ENCODE results near the gene NLRP12.
"Not testable (repeated sequence)": the region's sequence is repeated elsewhere in the genome, so short reads cannot be mapped to it uniquely, and the experiment has no call there.

Gene NLRP12

GRCh38 chr19:53824134-53824611 is at the start of gene NLRP12:
Gene NLRP12, minus strand, starts transcription at chr19:53824314. Its CDS starts 140 bp downstream, at chr19:53824174.
- no peak within 1 kb of the TSS for H3K9ac ChIP-seq (ENCODE audit: low read depth, low read length)
- no peaks in the 10 kb centered on the region for H3K4me1 ChIP-seq (ENCODE audit: control insufficient read depth, insufficient read depth, low read length)
- no peaks in the 10 kb centered on the region for H3K36me3 ChIP-seq (ENCODE audit: control insufficient read depth, insufficient read depth, low read length)
- no peak within 1 kb of the TSS for H3K4me3 ChIP-seq (ENCODE audit: low read depth, low read length)
- H3K9me3 ChIP-seq (ENCODE audit: control insufficient read depth, insufficient read depth, low read length), result no peaks in the 10 kb centered on the region
- no peaks in the 10 kb centered on the region for H3K27me3 ChIP-seq (ENCODE audit: control insufficient read depth, insufficient read depth, low read length)

- Histone ChIP-seq H3K4me1 (ENCODE audit: control insufficient read depth, insufficient read depth, low read length) (peaks cover 4% of the 10 kb centered on the region), H3K36me3 (ENCODE audit: control insufficient read depth, insufficient read depth, low read length) (peaks cover 29% of the 10 kb centered on the region), H3K9ac (ENCODE audit: low read depth, low read length) (no peak overlapping the region), H3K9me3 (ENCODE audit: control insufficient read depth, insufficient read depth, low read length) (no peaks in the 10 kb centered on the region), H3K27me3 (ENCODE audit: control insufficient read depth, insufficient read depth, low read length) (no peaks in the 10 kb centered on the region), H3K4me3 (ENCODE audit: low read depth, low read length) (no peak overlapping the region)
Measured at GRCh38 chr19:53872762-53873161, 48.6 kb upstream of the NLRP12 start.

DNA sequence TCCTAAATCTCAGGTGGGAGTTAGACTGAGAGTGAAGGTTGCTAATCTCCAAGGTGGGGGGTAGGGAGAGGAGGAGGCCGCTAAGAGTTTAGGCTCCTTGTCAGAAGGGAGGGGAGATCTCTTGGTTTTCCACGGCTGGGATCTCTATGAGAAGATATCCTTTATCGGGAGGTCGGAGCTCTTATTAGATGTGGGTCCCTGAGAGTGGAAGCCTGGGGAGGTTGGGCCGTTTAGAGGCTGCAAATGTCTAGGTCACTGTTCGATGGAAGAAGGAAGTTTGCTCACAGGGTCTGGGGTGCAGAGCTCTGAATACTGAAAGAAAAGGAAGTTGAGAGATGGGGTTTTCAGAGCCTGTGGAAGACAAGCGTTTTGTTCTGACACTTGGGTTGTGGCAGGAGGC is 47.3 kb upstream of the NLRP12 start:
- peaks cover 4% of the 10 kb centered on the region for H3K4me1 ChIP-seq (ENCODE audit: control insufficient read depth, insufficient read depth, low read length)
- no peaks in the 10 kb centered on the region for H3K9me3 ChIP-seq (ENCODE audit: control insufficient read depth, insufficient read depth, low read length)
- peaks cover 29% of the 10 kb centered on the region for H3K36me3 ChIP-seq (ENCODE audit: control insufficient read depth, insufficient read depth, low read length)
- H3K4me3 ChIP-seq (ENCODE audit: low read depth, low read length), result no peak overlapping the region
- no peak overlapping the region for H3K9ac ChIP-seq (ENCODE audit: low read depth, low read length)
- no peaks in the 10 kb centered on the region for H3K27me3 ChIP-seq (ENCODE audit: control insufficient read depth, insufficient read depth, low read length)

- Histone ChIP-seq H3K4me1 (ENCODE audit: control insufficient read depth, insufficient read depth, low read length) (peaks cover 4% of the 10 kb centered on the region), H3K4me3 (ENCODE audit: low read depth, low read length) (peak overlapping the region; percentile 43), H3K27me3 (ENCODE audit: control insufficient read depth, insufficient read depth, low read length) (no peaks in the 10 kb centered on the region), H3K36me3 (ENCODE audit: control insufficient read depth, insufficient read depth, low read length) (peaks cover 27% of the 10 kb centered on the region), H3K9ac (ENCODE audit: low read depth, low read length) (no peak overlapping the region), H3K9me3 (ENCODE audit: control insufficient read depth, insufficient read depth, low read length) (no peaks in the 10 kb centered on the region)
Measured at GRCh38 chr19:53870485-53870844, 46.4 kb upstream of the NLRP12 start.

GRCh38 chr19:53869805-53870484 is 45.8 kb upstream of the NLRP12 start:
- H3K9ac ChIP-seq (ENCODE audit: low read depth, low read length); H3K4me1 ChIP-seq (ENCODE audit: control insufficient read depth, insufficient read depth, low read length); H3K27me3 ChIP-seq (ENCODE audit: control insufficient read depth, insufficient read depth, low read length); H3K9me3 ChIP-seq (ENCODE audit: control insufficient read depth, insufficient read depth, low read length): not testable (repeated sequence)
- peaks cover 25% of the 10 kb centered on the region for H3K36me3 ChIP-seq (ENCODE audit: control insufficient read depth, insufficient read depth, low read length)
- peak overlapping the region; percentile 95 for H3K4me3 ChIP-seq (ENCODE audit: low read depth, low read length)

GRCh38 chr19:53868892-53869804 is 45.0 kb upstream of the NLRP12 start:
- Histone ChIP-seq H3K4me3 (ENCODE audit: low read depth, low read length) (peak overlapping the region; percentile 95), H3K36me3 (ENCODE audit: control insufficient read depth, insufficient read depth, low read length) (peaks cover 19% of the 10 kb centered on the region), H3K9ac (ENCODE audit: low read depth, low read length) (peak overlapping the region; percentile 73), H3K27me3 (ENCODE audit: control insufficient read depth, insufficient read depth, low read length) (no peaks in the 10 kb centered on the region), H3K9me3 (ENCODE audit: control insufficient read depth, insufficient read depth, low read length) (no peaks in the 10 kb centered on the region), H3K4me1 (ENCODE audit: control insufficient read depth, insufficient read depth, low read length) (peaks cover 4% of the 10 kb centered on the region)

DNA sequence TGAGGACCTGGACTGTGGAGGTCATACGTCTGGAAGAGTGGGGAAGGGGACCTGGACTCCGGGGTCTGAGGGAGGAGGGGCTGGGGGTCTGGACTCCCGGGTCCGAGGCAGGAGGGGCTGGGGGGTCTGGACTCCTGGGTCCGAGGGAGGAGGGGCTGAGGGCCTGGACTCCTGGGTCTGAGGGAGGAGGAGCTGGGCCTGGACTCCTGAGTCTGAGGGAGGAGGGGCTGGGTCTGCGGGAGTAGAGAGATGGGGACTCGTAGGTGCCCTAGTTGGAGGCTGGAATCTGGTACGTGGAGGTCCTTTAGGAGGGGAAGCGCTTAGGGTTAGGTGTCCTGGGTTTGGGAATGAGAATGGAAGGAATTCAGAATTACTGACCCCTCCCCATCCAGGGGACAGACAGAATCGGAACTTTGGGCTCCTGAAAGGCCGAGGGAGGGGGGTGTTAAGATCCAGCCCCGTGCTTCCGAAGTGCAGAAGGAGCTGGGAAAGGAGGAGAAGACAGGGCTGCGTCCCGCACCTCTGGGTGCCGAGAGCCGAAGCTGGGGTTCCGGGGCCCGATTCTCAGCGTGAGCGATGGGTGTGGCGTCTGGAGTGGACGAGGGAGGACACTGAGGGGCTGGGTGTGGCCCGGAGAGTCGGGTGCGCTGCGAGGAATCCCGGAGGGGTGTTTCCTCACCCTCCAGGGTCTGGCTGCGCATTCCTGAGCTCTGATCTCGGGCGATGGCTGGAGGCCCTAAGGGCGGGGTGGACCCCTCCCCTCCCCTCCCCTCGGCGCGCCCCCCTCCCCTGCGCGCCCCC is 44.2 kb upstream of the NLRP12 start:
- H3K4me3 ChIP-seq (ENCODE audit: low read depth, low read length), result peak overlapping the region; percentile 95
- no peaks in the 10 kb centered on the region for H3K27me3 ChIP-seq (ENCODE audit: control insufficient read depth, insufficient read depth, low read length)
- peaks cover 11% of the 10 kb centered on the region for H3K36me3 ChIP-seq (ENCODE audit: control insufficient read depth, insufficient read depth, low read length)
- H3K4me1 ChIP-seq (ENCODE audit: control insufficient read depth, insufficient read depth, low read length), result peaks cover 4% of the 10 kb centered on the region
- no peaks in the 10 kb centered on the region for H3K9me3 ChIP-seq (ENCODE audit: control insufficient read depth, insufficient read depth, low read length)
- peak overlapping the region; percentile 68 for H3K9ac ChIP-seq (ENCODE audit: low read depth, low read length)

DNA sequence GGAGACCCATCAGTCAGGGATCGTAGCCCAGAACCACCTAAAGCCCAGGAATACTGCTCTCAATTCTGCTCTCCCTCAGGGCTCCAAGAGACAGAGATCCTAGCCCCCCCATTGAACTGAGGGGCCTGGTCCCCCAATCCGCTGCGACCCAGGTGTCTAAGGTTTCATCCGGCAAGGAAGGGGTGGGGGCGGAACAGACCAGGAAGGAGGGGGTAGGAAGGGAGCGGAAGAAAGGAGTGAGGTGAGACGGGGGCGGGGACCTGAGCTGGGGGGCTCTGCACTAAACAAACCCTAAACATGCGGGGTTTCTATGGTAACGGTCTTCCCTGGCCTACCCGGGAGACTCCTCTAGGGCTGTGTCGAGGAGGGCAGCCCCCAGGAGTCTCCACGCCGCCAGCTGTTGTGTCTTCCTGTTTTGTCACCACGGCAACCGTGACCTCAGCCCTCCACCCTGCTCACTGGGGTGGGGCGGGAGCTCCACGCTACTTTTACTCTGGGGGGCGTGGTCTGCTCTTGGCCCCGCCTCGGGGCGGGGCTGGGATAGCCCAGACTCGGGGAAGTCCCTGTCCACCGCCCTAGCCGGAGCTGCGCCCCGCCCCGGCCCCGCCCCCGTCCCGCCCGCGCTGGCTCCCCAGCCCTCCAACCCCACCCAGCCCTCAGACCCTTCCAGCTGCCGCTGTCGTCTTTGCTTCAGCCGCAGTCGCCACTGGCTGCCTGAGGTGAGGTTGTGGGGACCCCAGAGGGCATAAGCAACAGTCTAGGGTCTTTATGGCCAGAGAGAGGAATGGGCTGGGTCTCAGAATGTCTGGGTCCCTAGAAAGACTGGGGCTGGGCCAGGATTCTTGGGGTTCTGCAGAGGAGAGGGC is 43.3 kb upstream of the NLRP12 start, which contains the start of gene MYADM:
Gene MYADM (plus strand): TSS at position 659 of the 866 bp plus-strand sequence. CDS start 5,647 bp downstream, outside the sequence.
- H3K36me3 ChIP-seq (ENCODE audit: control insufficient read depth, insufficient read depth, low read length), result peaks cover 5% of the 10 kb centered on the region
- H3K9ac ChIP-seq (ENCODE audit: low read depth, low read length), result peak within 1 kb of the TSS; percentile 68
- H3K9me3 ChIP-seq (ENCODE audit: control insufficient read depth, insufficient read depth, low read length), result no peaks in the 10 kb centered on the region
- peak within 1 kb of the TSS; percentile 95 for H3K4me3 ChIP-seq (ENCODE audit: low read depth, low read length)
- peaks cover 4% of the 10 kb centered on the region for H3K4me1 ChIP-seq (ENCODE audit: control insufficient read depth, insufficient read depth, low read length)
- no peaks in the 10 kb centered on the region for H3K27me3 ChIP-seq (ENCODE audit: control insufficient read depth, insufficient read depth, low read length)

DNA sequence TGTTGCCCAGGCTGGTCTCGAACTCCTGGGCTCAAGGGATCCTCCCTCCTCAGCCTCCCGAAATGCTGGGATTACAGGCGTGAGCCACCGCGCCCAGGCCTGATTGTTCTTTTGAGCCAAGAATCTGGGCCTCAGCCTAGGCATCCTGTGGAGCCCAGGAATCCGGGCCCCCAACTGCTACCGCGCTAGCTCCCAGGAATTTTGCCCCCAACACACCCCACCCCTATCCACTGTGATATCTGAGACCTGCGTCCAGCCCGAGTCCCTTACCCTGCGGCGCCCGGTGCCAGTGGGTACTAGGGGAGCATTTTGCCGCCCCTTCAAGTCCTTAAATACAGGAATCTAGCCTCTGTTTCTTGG is 42.7 kb upstream of the NLRP12 start:
- H3K4me3 ChIP-seq (ENCODE audit: low read depth, low read length), result peak overlapping the region; percentile 79
- H3K9ac ChIP-seq (ENCODE audit: low read depth, low read length), result peak overlapping the region; percentile 32
- peaks cover 4% of the 10 kb centered on the region for H3K36me3 ChIP-seq (ENCODE audit: control insufficient read depth, insufficient read depth, low read length)
- no peaks in the 10 kb centered on the region for H3K9me3 ChIP-seq (ENCODE audit: control insufficient read depth, insufficient read depth, low read length)
- peaks cover 4% of the 10 kb centered on the region for H3K4me1 ChIP-seq (ENCODE audit: control insufficient read depth, insufficient read depth, low read length)
- no peaks in the 10 kb centered on the region for H3K27me3 ChIP-seq (ENCODE audit: control insufficient read depth, insufficient read depth, low read length)

DNA sequence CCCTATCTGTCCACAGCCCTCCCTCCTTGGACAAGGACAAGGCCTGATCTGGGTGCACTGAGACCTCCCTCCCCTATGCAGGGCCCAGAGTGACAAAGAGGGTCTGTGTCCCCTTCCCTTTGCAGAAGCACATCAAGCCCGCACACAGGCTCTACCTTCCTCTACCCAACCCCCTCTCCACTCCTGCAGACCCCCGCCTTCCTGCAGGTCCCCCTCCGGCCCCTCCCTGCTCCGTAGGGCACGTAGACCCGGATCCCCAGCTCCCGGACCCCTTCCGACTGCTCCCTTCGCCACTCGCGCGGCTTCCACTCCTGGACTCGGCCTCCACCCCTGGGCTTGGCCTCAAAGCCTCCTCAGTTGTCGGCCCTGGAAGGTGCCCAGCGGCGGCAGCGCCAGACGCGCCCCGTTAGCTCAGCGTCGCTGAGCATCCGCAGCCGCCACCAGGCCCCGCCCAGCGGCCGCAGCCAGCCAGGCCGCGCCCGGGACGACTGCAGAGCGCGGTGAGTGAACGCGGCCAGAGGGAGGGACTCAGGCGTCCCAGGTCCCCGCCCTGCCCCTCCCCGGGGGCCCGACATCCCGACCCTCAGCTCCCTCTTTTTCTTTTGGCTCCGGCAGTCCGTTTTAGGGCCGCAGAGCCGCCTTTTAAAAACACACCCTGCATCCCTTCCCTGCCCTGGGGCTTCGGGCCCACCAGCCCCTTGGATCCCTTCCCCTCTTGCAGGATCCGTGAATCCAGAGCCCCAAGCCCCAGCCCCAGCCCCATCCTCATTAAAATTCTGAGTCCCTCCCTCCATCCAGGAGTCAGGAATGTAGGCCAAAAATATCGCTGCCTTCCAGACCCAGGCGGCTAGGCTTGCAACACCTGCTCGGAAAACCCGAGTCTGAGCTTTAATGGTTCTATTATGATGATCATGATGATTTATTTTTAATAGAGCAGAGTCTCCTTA is 42.1 kb upstream of the NLRP12 start:
- peak overlapping the region; percentile 79 for H3K4me3 ChIP-seq (ENCODE audit: low read depth, low read length)
- no peaks in the 10 kb centered on the region for H3K27me3 ChIP-seq (ENCODE audit: control insufficient read depth, insufficient read depth, low read length)
- H3K36me3 ChIP-seq (ENCODE audit: control insufficient read depth, insufficient read depth, low read length), result peaks cover 2% of the 10 kb centered on the region
- H3K4me1 ChIP-seq (ENCODE audit: control insufficient read depth, insufficient read depth, low read length), result peaks cover 4% of the 10 kb centered on the region
- H3K9me3 ChIP-seq (ENCODE audit: control insufficient read depth, insufficient read depth, low read length), result no peaks in the 10 kb centered on the region
- H3K9ac ChIP-seq (ENCODE audit: low read depth, low read length), result peak overlapping the region; percentile 32

Measured in iPS-15b (cell line).